Skeletal muscle tissue (tissue), 4 donors: ENCODE data around the gene DZIP1L. TPM values are rescaled to one million over a fixed set of nuclear protein-coding genes. Genes with fewer than 3 reads are reported as not detected.
A peak's percentile ranks its signal among the peaks of the same experiment; 100 is the strongest.

Source experiments
- H3K27ac ChIP-seq: one replicate; pipeline ENCODE4 v1.7.0; 2013; ENCODE audit warnings: mild to moderate bottlenecking, low read depth, low read length, inconsistent platforms
- H3K27me3 ChIP-seq, 3 donors: one replicate each; pipeline ENCODE4 v1.7.0; 2013; ENCODE audit warnings: low read length in 3 of 3; ENCODE audit not compliant: control insufficient read depth in 3 of 3, insufficient read depth in 3 of 3
- H3K36me3 ChIP-seq, 3 donors: one replicate each; pipeline ENCODE4 v1.7.0; 2013; ENCODE audit warnings: low read length in 3 of 3; ENCODE audit not compliant: control insufficient read depth in 3 of 3, insufficient read depth in 3 of 3
- H3K4me1 ChIP-seq, 3 donors: one replicate each; pipeline ENCODE4 v1.7.0; 2013; ENCODE audit warnings: low read length in 3 of 3, mild to moderate bottlenecking in 3 of 3; ENCODE audit not compliant: control insufficient read depth in 3 of 3, insufficient read depth in 3 of 3
- H3K4me3 ChIP-seq, 3 donors: one replicate each; pipeline ENCODE4 v1.7.0; 2013; ENCODE audit warnings: low read length in 3 of 3
- H3K9ac ChIP-seq, 3 donors: one replicate each; pipeline ENCODE4 v1.7.0; 2013; ENCODE audit warnings: low read length in 3 of 3, mild to moderate bottlenecking in 3 of 3, moderate library complexity in 2 of 3, low read depth in 1 of 3
- H3K9me3 ChIP-seq, 3 donors: one replicate each; pipeline ENCODE4 v1.7.0; 2013; ENCODE audit warnings: low read length in 3 of 3; ENCODE audit not compliant: control insufficient read depth in 3 of 3
- total RNA-seq: library from RNA; depleted of rRNA; stranded (reverse); fragments of >200 nt; gene quantifications from one replicate; pipeline ENCODE4 v1.2.3, GENCODE V29; 2014
- donor health status: Osteomylitis.

The DZIP1L gene
- total RNA-seq, 1 donor from 2014 or later: 13.6 TPM

- Histone ChIP-seq H3K36me3 (no peaks in the 10 kb centered on the region), H3K9me3 (no peaks in the 10 kb centered on the region), H3K4me3 (no peak overlapping the region), H3K27me3 (no peaks in the 10 kb centered on the region), H3K4me1 (no peaks in the 10 kb centered on the region), H3K27ac (peak overlapping the region; percentile 15), H3K9ac (no peak overlapping the region)
Measured at GRCh38 chr3:138135833-138136194, 20.4 kb upstream of the DZIP1L start.

GRCh38 chr3:138135146-138135832 lies 19.9 kb upstream of the DZIP1L start:
- H3K9me3 ChIP-seq: no peaks in the 10 kb centered on the region
- no peak overlapping the region for H3K27ac ChIP-seq
- H3K9ac ChIP-seq: no peak overlapping the region
- no peaks in the 10 kb centered on the region for H3K27me3 ChIP-seq
- H3K36me3 ChIP-seq: no peaks in the 10 kb centered on the region
- H3K4me1 ChIP-seq: no peaks in the 10 kb centered on the region
- H3K4me3 ChIP-seq: no peak overlapping the region

- no peaks in the 10 kb centered on the region for H3K9me3 ChIP-seq
- H3K27ac ChIP-seq: no peak within 1 kb of the TSS
- no peaks in the 10 kb centered on the region for H3K36me3 ChIP-seq
- no peak within 1 kb of the TSS for H3K9ac ChIP-seq
- H3K4me1 ChIP-seq: no peaks in the 10 kb centered on the region
- H3K27me3 ChIP-seq: no peaks in the 10 kb centered on the region
- no peak within 1 kb of the TSS for H3K4me3 ChIP-seq
Measured at GRCh38 chr3:138132239-138132638, 16.8 kb upstream of the DZIP1L start, which contains the start of gene A4GNT. Gene A4GNT (minus strand): TSS chr3:138132390. CDS start chr3:138131256, 1,134 bp downstream.

- Histone ChIP-seq H3K27me3 (no peaks in the 10 kb centered on the region), H3K4me3 (no peak overlapping the region), H3K9me3 (no peaks in the 10 kb centered on the region), H3K27ac (no peak overlapping the region), H3K36me3 (no peaks in the 10 kb centered on the region), H3K9ac (no peak overlapping the region), H3K4me1 (no peaks in the 10 kb centered on the region)
Measured at GRCh38 chr3:138127636-138128365, 12.4 kb upstream of the DZIP1L start.

GRCh38 chr3:138125548-138126221 lies 10.3 kb upstream of the DZIP1L start:
- no peak overlapping the region for H3K4me3 ChIP-seq
- H3K27ac ChIP-seq: peak overlapping the region; percentile 47
- no peak overlapping the region for H3K9ac ChIP-seq
- H3K27me3 ChIP-seq: no peaks in the 10 kb centered on the region
- no peaks in the 10 kb centered on the region for H3K36me3 ChIP-seq
- no peaks in the 10 kb centered on the region for H3K9me3 ChIP-seq
- H3K4me1 ChIP-seq: no peaks in the 10 kb centered on the region

GRCh38 chr3:138124706-138125355 lies 9.4 kb upstream of the DZIP1L start:
- Histone ChIP-seq H3K4me3 (no peak overlapping the region), H3K9ac (no peak overlapping the region), H3K27ac (no peak overlapping the region), H3K27me3 (no peaks in the 10 kb centered on the region), H3K9me3 (no peaks in the 10 kb centered on the region), H3K4me1 (no peaks in the 10 kb centered on the region), H3K36me3 (no peaks in the 10 kb centered on the region)

- H3K27ac ChIP-seq: no peak overlapping the region
- H3K9ac ChIP-seq: no peak overlapping the region
- H3K4me1 ChIP-seq: no peaks in the 10 kb centered on the region
Measured at GRCh38 chr3:138124188-138124587, 8.8 kb upstream of the DZIP1L start.

GRCh38 chr3:138119423-138119766 lies 4.0 kb upstream of the DZIP1L start:
- Histone ChIP-seq H3K4me3 (no peak overlapping the region), H3K27me3 (no peaks in the 10 kb centered on the region), H3K9me3 (no peaks in the 10 kb centered on the region), H3K36me3 (no peaks in the 10 kb centered on the region), H3K4me1 (peaks cover 4 to 10% (median 4%) of the 10 kb centered on the region in 3 donors), H3K9ac (no peak overlapping the region), H3K27ac (no peak overlapping the region)

More at GRCh38 chr3:138124188-138124587, 8.8 kb upstream of the DZIP1L start:
- Histone ChIP-seq H3K36me3 (no peaks in the 10 kb centered on the region), H3K9me3 (no peaks in the 10 kb centered on the region), H3K27me3 (no peaks in the 10 kb centered on the region), H3K4me3 (no peak overlapping the region)

GRCh38 chr3:138118612-138119422 lies 3.4 kb upstream of the DZIP1L start:
- Histone ChIP-seq H3K9me3 (no peaks in the 10 kb centered on the region), H3K27ac (no peak overlapping the region), H3K36me3 (no peaks in the 10 kb centered on the region), H3K4me1 (peaks cover 6 to 14% (median 9%) of the 10 kb centered on the region in 3 donors), H3K27me3 (no peaks in the 10 kb centered on the region), H3K9ac (no peak overlapping the region), H3K4me3 (no peak overlapping the region)
